ENCODE results near the gene UNG. TPM values are rescaled to one million over a fixed set of nuclear protein-coding genes. Genes with fewer than 3 reads are reported as not detected.

UNG gene
- total RNA-seq, 1 experiment from 2014 or later, result 23.7 TPM

DNA sequence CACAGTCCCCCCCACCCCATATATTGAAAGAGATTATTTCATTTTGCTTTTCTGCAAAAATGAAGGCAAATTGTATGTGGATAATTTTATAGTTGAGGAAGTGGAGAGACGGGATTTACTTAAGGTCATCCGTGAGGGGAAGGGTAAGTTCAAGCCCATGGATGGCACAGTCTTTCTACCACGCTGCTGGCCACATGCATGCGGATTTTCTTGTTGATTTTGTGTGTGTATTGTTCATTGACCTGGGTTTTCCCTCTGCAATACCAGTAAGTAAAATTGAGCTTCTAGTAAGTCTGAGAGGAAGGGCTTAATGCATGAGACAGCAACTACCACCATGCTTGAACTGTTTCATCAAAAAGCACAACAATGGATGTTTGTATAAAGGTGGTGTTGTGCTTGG lies 54.1 kb downstream of the UNG start:
- no peak for DNase-seq (ENCODE audit: extremely low read depth, low read depth)

DNA sequence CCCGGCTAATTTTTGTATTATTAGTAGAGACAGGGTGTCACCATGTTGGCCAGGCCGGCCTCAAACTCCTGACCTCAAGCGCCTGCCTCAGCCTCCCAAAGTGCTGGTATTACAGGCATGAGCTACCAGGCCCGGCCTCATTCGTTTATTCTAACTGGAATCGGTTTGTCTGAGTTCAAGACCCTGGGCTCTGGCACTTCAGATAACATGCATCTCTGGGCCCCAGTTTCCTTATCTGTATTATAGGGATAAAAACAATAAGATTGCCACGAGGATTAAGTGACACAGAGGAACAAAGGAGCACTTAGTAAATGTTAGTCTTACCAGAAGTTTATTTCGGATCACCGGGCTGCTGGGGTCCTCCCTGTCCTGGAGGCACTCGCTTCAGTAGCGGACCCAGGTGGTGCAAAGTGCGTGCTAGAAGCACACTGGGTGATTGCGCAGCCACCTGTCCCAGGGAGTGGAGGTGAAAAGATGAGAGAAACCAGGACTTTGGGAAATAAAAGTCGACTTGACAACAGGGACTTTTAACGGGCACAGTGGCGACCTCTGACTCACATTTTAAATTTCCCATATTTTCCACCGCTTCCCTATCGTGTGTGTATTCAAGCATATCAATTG lies 56.5 kb downstream of the UNG start:
- DNase-seq (ENCODE audit: extremely low read depth, low read depth), result no peak

DNA sequence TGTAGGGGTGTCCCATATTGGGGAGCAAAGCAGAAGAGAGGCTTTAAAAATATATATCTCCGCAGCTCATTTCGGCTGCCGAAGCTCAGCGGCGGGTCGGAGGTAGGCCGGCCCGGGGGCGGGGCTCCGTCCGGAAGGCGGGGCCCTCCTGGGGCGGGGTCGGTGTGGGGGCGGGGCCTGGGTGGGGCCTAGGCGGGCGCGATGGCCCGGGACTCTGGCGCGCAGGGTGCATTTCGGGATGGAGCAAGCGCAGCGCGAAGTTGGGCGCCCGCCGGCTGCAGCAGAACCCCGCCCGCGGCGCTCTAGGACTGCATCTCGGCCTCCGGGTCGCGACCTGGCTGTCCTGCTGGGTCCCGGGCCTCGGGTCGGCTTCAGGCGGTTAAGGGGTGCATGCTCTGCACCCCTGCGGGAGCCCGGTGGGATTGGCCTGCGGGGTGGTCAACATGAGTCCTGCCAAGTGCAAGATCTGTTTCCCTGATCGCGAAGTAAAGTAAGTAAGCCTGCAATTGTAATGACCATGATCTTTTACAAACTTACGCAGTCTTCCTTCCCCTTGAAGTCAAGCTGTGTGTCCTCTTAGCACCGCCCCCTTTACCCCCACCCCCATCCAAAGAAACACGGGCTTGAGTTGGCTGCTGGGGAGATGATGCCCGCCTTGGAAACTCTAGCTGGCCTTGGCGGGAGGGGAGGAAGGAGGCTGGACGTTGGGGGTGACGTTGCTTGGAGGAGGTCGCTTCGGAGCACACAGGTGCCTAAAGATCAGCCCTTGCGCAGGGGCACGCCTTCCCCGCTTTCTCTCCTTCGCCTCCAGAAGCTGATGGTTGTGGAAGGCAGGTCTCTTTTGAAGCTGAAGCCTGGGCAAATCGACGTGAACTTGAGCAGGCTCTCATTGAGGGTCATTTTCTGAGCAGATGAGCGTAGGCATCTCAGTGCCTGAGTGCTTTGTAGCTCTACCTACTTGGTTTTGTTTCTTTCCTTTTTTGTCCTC lies 57.3 kb downstream of the UNG start:
- peak; percentile 69 for DNase-seq (ENCODE audit: extremely low read depth, low read depth)

DNA sequence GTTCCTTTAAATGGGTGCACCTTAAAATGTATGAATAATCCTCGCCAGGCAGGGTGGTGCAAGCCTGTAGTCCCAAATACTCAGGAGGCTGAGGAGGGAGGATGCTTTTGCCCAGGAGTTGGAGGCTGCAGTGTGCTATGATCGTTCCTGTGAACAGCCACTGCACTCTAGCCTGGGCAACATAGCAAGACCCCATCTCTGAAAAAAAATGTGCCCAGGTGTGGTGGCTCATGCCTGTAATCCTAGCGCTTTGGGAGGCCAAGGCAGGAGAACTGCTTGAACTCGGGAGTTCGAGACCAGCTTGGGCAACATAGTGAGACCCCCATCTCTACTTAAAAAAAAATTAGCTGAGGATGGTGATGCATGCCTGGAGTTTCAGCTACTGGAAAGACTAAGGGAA lies 58.6 kb downstream of the UNG start:
- no peak for DNase-seq (ENCODE audit: extremely low read depth, low read depth)

DNA sequence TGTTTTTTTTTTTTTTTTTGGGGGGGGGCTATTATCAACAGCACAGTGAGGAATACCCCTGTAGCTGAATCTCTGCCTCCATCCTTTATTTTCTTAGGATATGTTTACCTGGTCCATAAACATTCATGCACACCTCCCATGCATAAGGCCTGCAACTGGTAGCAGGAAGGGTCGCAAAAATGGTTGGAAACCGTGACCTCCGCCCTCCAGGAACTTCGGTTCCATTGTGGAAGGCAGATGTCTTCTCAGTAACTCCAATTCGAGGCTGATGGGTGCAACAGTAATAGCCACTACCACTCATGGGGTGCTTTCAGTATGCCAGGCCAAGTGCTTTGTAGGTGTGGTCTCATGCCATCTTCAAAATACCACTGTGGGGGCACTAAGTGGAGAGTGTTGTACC lies 59.2 kb downstream of the UNG start:
- DNase-seq (ENCODE audit: extremely low read depth, low read depth), result no peak

DNA sequence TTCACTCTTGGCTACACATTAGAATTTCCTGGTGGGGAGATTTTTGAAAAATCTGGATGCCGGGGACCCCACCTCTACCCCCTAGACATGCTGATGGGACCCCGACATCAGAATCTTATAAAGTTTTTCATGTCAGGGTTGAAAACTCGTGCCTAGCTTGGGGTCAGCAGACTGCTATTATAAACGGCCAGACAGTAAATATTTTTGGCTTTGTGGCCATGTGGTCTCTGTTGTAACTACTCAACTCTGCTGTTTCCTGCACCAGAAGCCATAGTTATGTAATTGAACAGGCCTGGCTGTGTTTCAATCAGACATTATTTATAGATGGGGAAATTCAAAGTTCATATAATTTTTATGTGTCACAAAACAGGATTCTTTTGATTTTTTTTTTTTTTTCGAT lies 60.6 kb downstream of the UNG start:
- no peak for DNase-seq (ENCODE audit: extremely low read depth, low read depth)

DNA sequence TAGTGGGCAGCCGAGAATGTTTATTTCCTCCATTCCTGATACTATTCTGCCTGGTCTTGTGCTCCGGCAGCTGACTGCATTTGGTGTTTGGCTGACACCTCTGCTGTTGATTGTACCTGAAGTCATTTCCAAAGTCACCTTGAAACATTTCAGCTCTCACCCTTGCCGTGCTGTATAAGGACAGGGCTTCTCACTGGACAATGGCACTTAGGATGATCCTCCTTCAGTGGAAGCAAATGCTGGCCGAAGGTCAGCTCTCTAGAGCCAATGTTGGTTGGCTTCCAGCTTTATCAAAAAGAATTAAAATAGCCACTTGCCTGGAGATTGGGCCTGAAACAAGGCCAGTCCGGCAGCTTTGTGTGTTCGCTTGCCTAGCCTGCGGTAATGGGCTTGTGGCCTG lies 63.0 kb downstream of the UNG start:
- no peak for DNase-seq (ENCODE audit: extremely low read depth, low read depth)

Small RNA genes within 50 kb of the gene (small RNA-seq; reads per million reads assigned to genes)
- gene RNA5SP372, result 0 to 0.41 reads per million in 2 experiments

Other genes with a start within 250 kb of the UNG start
- gene SSH1, start 240.0 kb upstream of the UNG start, total RNA-seq (2014; rRNA removed; shearing (Covaris generic)), result 13.9 and 19.0 TPM in 2 replicates
- gene DAO, start 217.5 kb upstream of the UNG start, total RNA-seq (2014; rRNA removed; shearing (Covaris generic)), result not detected in 2 replicates
- not detected in 2 replicates for gene SVOP, start 76.5 kb upstream of the UNG start, total RNA-seq (2014; rRNA removed; shearing (Covaris generic))
- 8.2 and 13.6 TPM in 2 replicates for gene USP30, start 45.0 kb upstream of the UNG start, total RNA-seq (2014; rRNA removed; shearing (Covaris generic))
- 26.1 and 35.1 TPM in 2 replicates for gene ALKBH2, start 4.1 kb upstream of the UNG start, total RNA-seq (2014; rRNA removed; shearing (Covaris generic))
- 1.9 and 2.5 TPM in 2 replicates for gene ACACB, start 19.0 kb downstream of the UNG start, total RNA-seq (2014; rRNA removed; shearing (Covaris generic))
- gene FOXN4, start 211.7 kb downstream of the UNG start, total RNA-seq (2014; rRNA removed; shearing (Covaris generic)), result not detected in 2 replicates